ENCODE data around the gene SGTA. TPM values are rescaled to one million over a fixed set of nuclear protein-coding genes. Genes with fewer than 3 reads are reported as not detected.

The SGTA gene
- total and polyA plus RNA-seq, 2 of the 4 experiments (the other 2 are of a cell fraction) = 17.4 to 72.9 TPM

- H2BK20ac ChIP-seq (ENCODE audit: low read depth, low read length) = no peak overlapping the region
- ChIA-PET POLR2A (ENCODE audit: unreplicated experiment) (no interaction called here), CTCF (no interaction called here)
- no peak overlapping the region for H3K14ac ChIP-seq (replicated peaks; ENCODE audit: low read depth, low read length)
- no peaks in the 10 kb centered on the region for H3K9me3 ChIP-seq (ENCODE audit: control insufficient read depth, insufficient read depth, low read length)
- H3K9ac ChIP-seq (ENCODE audit: low read depth, low read length) = no peak overlapping the region
- in situ Hi-C loops (cut with MboI; ENCODE audit: low sequenced_read_pairs) = no loop called here
- no peaks in the 10 kb centered on the region for H3K9me1 ChIP-seq (ENCODE audit: insufficient read depth, low read length)
- H3K27ac ChIP-seq (ENCODE audit: insufficient read depth, low read length) = no peak overlapping the region
- no peak for ATAC-seq (ENCODE audit: low read depth)
- no peak overlapping the region for H3K56ac ChIP-seq (ENCODE audit: extremely low read depth, insufficient read depth, low read length)
- WGBS, 2 experiments (ENCODE audit: extremely low coverage in 2 of 2, insufficient read length in 1 of 2) = 98% methylated on average over 8 of the region's 17 CpGs; no CpG with 5 or more reads in 1 of the 2 experiments
- no peak overlapping the region for H2BK120ac ChIP-seq (ENCODE audit: low read depth, low read length)
- intact Hi-C loops (cut with micrococcal nuclease) = no loop called here
- no peak overlapping the region for H2BK5ac ChIP-seq (ENCODE audit: low read depth, low read length, poor library complexity, severe bottlenecking)
- H3K4me1 ChIP-seq (ENCODE audit: control insufficient read depth, insufficient read depth, low read length) = no peaks in the 10 kb centered on the region
- no peak overlapping the region for H4K91ac ChIP-seq (ENCODE audit: insufficient read depth, low read depth, low read length)
- H2AK5ac ChIP-seq (ENCODE audit: low read depth, low read length) = no peak overlapping the region
- no peak for DNase-seq
- H3K36me3 ChIP-seq (ENCODE audit: control insufficient read depth, insufficient read depth, low read length) = peaks cover 47% of the 10 kb centered on the region
- no peak overlapping the region for H3K4me3 ChIP-seq (ENCODE audit: insufficient read depth, low read depth, low read length)
- no TSS peak for BruUV-seq (replicated peaks)
- no peak overlapping the region for H2AK9ac ChIP-seq (replicated peaks; ENCODE audit: low read depth, low read length, poor library complexity)
- H3K27me3 ChIP-seq (ENCODE audit: control insufficient read depth, insufficient read depth, low read length) = no peaks in the 10 kb centered on the region
- no peak overlapping the region for H3K4me2 ChIP-seq (ENCODE audit: low read depth, low read length)
- H3K4ac ChIP-seq (ENCODE audit: low read depth, low read length) = no peak overlapping the region
- H2BK15ac ChIP-seq (ENCODE audit: low read depth, low read length) = no peak overlapping the region
- peaks cover 6% of the 10 kb centered on the region; the same call in 1 of the 2 replicates for H4K20me1 ChIP-seq (ENCODE audit: insufficient read depth, low read length)
- TF ChIP-seq MAFK (IDR thresholded peaks at IDR 0.05; ENCODE audit: low read depth, low read length) (no peak), SMC3 (IDR thresholded peaks at IDR 0.05; ENCODE audit: low read depth, low read length) (no peak), NFE2L2 (IDR thresholded peaks at IDR 0.05; ENCODE audit: low read depth, low read length) (no peak), FOS (IDR thresholded peaks at IDR 0.05; ENCODE audit: low read depth, low read length) (no peak), CEBPB (IDR thresholded peaks at IDR 0.05; ENCODE audit: low read depth, low read length) (no peak), MXI1 (IDR thresholded peaks at IDR 0.05; ENCODE audit: borderline replicate concordance, low read depth, low read length) (no peak), RAD21 (IDR thresholded peaks at IDR 0.05; ENCODE audit: low read length) (no peak), RCOR1 (IDR thresholded peaks at IDR 0.05; ENCODE audit: insufficient replicate concordance, low read length) (no peak), BHLHE40 (IDR thresholded peaks at IDR 0.05; ENCODE audit: low read depth, low read length) (no peak), RFX5 (IDR thresholded peaks at IDR 0.05; ENCODE audit: low read depth, low read length) (no peak), MAZ (IDR thresholded peaks at IDR 0.05; ENCODE audit: borderline replicate concordance, low read depth, low read length) (no peak), POLR2A (IDR thresholded peaks at IDR 0.05; ENCODE audit: low read depth, low read length) (no peak), CHD1 (IDR thresholded peaks at IDR 0.05; ENCODE audit: low read depth, low read length) (no peak)
- TF ChIP-seq, protein P1, sequence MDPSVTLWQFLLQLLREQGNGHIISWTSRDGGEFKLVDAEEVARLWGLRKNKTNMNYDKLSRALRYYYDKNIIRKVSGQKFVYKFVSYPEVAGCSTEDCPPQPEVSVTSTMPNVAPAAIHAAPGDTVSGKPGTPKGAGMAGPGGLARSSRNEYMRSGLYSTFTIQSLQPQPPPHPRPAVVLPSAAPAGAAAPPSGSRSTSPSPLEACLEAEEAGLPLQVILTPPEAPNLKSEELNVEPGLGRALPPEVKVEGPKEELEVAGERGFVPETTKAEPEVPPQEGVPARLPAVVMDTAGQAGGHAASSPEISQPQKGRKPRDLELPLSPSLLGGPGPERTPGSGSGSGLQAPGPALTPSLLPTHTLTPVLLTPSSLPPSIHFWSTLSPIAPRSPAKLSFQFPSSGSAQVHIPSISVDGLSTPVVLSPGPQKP (IDR thresholded peaks at IDR 0.05; ENCODE audit: borderline replicate concordance, low read depth, low read length) = no peak
- TF ChIP-seq, protein P2, sequence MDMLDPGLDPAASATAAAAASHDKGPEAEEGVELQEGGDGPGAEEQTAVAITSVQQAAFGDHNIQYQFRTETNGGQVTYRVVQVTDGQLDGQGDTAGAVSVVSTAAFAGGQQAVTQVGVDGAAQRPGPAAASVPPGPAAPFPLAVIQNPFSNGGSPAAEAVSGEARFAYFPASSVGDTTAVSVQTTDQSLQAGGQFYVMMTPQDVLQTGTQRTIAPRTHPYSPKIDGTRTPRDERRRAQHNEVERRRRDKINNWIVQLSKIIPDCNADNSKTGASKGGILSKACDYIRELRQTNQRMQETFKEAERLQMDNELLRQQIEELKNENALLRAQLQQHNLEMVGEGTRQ (IDR thresholded peaks at IDR 0.05; ENCODE audit: low read depth, low read length) = no peak
- TF ChIP-seq, protein P3, sequence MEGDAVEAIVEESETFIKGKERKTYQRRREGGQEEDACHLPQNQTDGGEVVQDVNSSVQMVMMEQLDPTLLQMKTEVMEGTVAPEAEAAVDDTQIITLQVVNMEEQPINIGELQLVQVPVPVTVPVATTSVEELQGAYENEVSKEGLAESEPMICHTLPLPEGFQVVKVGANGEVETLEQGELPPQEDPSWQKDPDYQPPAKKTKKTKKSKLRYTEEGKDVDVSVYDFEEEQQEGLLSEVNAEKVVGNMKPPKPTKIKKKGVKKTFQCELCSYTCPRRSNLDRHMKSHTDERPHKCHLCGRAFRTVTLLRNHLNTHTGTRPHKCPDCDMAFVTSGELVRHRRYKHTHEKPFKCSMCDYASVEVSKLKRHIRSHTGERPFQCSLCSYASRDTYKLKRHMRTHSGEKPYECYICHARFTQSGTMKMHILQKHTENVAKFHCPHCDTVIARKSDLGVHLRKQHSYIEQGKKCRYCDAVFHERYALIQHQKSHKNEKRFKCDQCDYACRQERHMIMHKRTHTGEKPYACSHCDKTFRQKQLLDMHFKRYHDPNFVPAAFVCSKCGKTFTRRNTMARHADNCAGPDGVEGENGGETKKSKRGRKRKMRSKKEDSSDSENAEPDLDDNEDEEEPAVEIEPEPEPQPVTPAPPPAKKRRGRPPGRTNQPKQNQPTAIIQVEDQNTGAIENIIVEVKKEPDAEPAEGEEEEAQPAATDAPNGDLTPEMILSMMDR (conservative IDR thresholded peaks at IDR 0.05; ENCODE audit: low read depth, low read length) = no peak
- H3K79me1 ChIP-seq (ENCODE audit: low read depth in 1 of 2, low read length in 2 of 2) = peaks cover 0 to 16% of the 10 kb centered on the region in 2 experiments; a peak in 2 of 4 replicates
- no peak overlapping the region for H3K23ac ChIP-seq (ENCODE audit: low read depth, low read length)
- dilution Hi-C loops (cut with HindIII; ENCODE audit: low sequenced_read_pairs, unreplicated experiment) = no loop called here
- no peak overlapping the region for H3K18ac ChIP-seq (ENCODE audit: low read depth, low read length)
- H4K5ac ChIP-seq (ENCODE audit: low read depth, low read length) = no peak overlapping the region
- H4K8ac ChIP-seq (ENCODE audit: low read depth in 2 of 2, low read length in 2 of 2) = no peak overlapping the region
- no peak overlapping the region for H2AFZ ChIP-seq (replicated peaks; ENCODE audit: low read length, poor library complexity)
These were observed 19.8 kb upstream of the SGTA start for GRCh38 chr19:2802826-2803225.

All from IMR-90 (cell line).